Measurements from ENCODE around the gene FBXL20.
"Not testable (repeated sequence)": the region's sequence is repeated elsewhere in the genome, so short reads cannot be mapped to it uniquely, and the experiment has no call there.

The FBXL20 gene

DNA sequence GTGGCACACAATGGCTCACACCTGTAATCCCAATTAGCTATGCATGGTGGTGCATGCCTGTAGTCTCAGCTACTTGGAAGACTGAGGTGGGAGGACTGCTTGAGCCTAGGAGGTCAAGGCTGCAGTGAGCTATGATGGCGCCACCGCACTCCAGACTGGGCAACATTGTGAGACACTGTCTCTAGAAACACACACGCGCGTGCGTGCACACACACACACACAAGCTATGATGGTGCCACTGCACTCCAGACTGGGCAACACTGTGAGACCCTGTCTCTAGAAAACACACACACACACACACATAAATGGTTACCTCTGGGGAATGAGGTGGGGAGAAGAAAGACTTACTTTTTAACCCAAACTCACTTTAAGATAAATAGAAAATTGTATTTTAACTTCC, 16.4 kb downstream of the FBXL20 start:
- no peak for DNase-seq (ENCODE audit: low read depth in 2 of 2, low spot score in 1 of 2)

DNA sequence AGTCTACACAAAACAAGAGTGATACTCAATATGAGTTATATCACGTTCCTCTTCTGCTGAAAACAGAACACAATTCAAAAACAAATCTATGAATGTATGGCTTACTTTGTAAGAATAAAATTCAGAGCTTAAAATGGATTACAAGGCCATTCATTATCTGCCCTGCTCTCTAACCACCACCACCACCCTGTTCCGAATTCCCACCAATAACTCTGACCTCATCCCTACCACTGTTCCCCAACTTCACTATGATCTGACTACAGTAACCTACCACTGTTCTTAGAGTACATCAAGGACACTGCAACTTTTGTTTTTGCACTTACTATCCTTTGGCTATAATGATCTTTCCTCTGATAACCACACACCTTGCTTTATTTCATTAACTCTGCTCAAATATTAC, 21.3 kb downstream of the FBXL20 start:
- no peak for DNase-seq (ENCODE audit: low read depth in 2 of 2, low spot score in 1 of 2)

DNA sequence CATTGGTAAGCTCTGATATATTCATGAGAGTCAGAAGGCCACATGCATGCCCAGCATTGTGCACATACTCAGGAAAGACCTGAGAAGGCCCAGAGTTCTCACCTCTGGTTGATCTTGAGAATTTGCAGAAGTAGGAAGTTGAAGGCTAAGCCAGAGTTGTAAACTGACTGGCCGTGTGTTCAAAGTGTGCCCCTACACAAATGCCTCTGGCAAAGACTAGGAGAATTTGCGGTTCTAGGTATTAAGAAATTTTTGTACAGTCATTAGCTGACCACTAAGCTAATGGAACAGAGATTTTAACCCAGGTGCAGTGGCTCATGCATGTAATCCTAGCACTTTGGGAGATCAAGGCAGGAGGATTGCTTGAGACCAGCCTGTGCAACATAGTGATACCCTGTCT, 25.0 kb downstream of the FBXL20 start:
- no peak for DNase-seq (ENCODE audit: low read depth in 2 of 2, low spot score in 1 of 2)

DNA sequence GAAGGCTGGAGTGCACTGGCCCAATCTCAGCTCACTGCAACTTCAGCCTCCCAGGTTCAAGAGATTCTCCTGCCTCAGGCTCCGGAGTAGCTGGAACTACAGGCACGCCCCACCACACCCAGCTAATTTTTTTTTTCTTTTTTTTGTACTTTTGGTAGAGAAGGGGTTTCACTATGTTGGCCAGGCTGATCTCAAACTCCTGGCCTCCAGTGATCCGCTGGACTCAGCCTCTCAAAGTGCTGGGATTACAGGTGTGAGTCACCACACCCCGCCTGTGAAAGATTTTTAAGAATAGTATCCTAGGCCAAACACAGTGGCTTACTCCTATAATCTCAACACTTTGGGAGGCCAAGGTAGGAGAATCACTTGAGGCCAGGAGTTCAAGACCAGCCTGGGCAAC, 33.6 kb downstream of the FBXL20 start:
- not testable (repeated sequence) for DNase-seq (ENCODE audit: low read depth in 2 of 2, low spot score in 1 of 2)

DNA sequence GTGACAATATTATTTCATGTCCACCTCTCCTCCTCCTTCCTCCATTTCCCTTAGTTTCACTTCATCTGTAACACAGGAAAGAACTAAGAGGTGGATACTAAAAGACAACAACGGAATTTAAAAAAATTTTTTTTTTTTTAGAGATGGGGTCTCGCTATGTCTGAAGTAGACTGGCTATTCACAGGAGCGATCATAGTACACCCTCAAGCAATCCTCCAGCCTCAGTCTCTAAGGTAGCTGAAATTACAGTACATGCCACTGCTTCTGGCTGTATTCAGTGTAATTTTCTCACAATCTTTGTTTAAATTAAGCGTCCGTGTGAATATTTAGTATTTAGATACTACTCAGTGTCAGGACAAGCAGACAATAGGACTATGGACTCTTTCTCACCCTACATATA, 35.6 kb downstream of the FBXL20 start:
- no peak for DNase-seq (ENCODE audit: low read depth in 2 of 2, low spot score in 1 of 2)

DNA sequence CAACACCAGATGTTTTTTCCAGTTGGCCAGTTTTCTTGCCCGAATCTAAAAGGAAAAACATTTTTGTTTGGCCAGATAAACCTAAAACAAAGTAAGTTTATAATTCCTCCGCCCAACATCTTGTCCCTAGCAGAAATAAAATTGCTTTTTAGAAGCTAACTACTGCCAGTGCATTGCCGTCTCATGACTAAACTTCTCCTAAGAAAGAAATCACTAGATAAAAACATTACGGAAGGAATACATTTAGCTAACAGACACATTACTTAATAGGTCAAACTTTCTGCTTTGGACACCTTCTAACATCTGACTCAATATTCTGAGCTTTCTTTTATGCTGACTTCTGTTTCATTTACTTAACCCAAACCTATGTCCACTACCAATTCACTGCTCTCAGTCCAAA, 36.2 kb downstream of the FBXL20 start:
- no peak for DNase-seq (ENCODE audit: low read depth in 2 of 2, low spot score in 1 of 2)

DNA sequence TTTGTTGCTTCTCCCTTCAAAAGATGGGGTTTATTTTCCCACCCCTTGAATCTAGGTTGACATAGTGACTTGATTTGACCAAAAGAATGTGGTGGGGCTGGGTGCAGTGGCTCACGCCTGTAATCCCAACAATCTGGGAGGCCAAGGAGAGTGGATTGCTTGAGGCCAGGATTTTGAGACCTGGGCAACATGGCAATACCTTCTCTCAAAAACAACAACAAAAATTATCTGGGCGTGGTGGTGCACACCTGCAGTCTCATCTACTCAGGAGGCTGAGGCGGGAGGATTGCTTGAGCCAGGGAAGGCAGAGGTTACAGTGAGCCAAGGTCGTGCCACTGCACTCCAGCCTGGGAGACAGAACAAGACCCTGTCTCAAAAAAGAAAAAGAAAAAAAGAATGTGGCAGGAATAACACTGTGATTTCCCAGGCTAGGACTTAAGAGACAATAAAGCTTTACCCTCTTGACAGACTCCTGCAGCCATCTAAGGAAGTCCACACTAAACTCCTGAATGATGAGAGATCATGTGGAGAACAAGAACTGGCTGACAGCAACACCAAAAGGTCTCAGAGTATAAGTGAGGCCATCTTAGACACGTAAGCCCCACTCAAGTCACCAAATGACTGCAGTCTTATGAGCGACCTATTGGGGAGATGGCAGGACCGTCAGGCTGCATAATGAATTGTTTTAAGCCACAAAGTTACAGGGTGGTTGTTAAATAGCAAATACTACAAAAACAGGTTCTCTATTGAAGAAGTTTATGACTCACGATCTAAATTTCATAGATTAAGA, 37.0 kb downstream of the FBXL20 start:
- DNase-seq (ENCODE audit: low read depth in 2 of 2, low spot score in 1 of 2) = no peak

DNA sequence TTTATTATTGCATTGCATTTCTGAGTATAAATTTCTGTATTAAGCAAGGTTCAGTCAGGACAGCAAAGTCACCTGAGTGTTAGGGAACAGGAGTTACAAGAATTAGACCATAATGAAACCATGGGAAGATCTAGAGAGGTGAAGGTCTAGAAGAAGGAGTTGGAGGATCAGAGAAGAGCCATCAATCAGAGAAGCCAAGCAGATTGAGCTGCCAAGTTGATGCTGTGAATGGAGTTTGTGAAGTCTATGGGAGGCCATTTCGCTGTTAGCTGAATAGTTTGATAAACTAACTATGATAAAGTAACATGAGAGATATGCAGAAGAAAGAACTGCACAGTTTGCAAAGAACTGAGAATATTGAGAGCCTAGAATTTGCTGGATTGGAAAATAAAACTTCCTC, 40.4 kb downstream of the FBXL20 start:
- DNase-seq (ENCODE audit: low read depth in 2 of 2, low spot score in 1 of 2) = no peak

DNA sequence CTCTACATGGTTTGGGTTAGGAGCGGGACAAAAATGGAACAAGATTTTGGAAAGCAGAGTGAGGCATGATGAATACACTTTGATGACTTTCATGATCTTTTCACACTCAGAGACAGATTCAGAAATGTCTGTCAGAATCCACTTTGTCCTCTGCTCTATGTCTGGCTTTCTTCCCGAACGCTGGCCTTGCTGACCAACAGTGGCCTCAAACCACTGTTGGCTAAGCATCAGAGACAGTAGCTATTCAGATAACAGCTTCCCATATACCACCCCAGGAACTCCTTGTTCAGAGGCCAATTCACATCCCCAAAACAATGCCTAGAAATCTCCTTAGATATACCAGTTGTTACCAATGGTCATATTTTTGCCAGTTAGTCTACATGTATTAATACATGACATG, 40.9 kb downstream of the FBXL20 start:
- no peak for DNase-seq (ENCODE audit: low read depth in 2 of 2, low spot score in 1 of 2)

DNA sequence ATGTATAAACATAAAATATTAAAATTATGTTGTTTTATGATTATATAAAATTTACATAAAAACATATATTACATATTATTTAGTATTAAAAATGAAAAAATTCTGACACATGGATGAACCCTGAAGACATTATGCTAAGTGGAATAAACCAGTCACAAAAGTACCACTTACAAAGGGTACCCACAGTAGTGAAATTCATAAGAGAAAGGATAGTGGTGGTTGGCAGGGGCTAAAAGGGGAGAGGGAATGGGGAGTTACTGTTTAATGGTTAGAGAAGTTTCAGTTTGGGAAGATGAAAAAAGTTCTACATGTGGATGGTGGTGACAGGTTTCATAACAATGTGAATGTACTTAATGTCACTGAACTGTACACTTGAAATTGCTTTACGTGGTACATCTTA, 41.4 kb downstream of the FBXL20 start:
- no peak for DNase-seq (ENCODE audit: low read depth in 2 of 2, low spot score in 1 of 2)

DNA sequence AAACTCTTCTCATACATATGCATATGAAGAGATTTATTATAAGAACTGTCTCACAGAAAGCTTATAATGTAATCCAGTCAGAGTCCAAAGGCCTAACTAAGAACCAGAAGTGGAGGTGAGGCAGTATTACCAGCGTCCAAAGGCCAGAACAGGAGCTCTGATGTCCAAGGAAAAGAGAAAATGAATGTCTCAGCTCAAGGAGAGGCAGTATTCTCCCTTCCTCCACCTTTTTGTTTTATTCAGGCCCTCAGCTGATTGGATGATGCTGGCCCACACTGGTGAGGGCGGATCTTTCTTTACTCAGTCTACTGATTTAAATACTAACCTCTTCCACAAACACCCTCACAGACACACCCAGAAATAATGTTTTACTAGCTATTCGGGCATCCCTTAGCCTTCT, 43.4 kb downstream of the FBXL20 start:
- DNase-seq (ENCODE audit: low read depth in 2 of 2, low spot score in 1 of 2) = no peak

DNA sequence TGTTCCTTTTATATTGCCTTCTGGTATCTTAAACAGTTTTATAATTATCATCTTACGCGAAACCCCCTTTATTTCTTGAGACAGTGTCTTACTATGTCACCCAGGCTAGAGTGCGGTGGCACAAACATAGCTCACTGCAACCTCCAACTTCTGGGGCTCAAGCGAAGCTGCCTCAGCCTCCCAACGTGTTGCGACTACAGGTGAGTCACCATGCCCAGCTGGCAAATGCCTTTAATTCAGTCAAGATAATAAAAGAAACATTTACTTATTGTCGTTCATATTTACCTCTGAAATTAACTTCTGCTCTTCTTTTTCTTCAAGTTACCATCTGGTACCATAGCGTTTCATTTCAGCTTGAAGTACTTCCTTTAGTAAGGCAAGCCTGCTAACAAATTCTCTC, 43.9 kb downstream of the FBXL20 start:
- no peak for DNase-seq (ENCODE audit: low read depth in 2 of 2, low spot score in 1 of 2)

DNA sequence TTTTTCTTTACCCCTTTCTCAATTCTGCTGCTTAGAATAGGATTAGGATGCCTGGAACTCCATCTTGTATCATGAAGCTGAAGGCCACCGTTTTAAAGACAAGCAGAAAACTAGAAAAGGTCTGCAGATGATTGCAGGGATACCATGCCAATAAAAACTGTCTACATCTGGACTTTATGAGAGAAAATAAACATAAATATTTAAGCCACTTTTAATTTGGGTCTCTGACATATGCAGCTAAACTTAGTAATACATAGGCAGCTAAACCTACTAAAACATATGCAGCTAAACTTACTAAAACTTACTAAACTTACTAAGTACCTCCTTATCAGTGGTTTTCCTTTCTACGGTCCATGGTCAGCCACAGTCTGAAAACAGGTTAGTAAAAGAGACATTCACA, 48.4 kb downstream of the FBXL20 start:
- DNase-seq (ENCODE audit: low read depth in 2 of 2, low spot score in 1 of 2) = no peak

DNA sequence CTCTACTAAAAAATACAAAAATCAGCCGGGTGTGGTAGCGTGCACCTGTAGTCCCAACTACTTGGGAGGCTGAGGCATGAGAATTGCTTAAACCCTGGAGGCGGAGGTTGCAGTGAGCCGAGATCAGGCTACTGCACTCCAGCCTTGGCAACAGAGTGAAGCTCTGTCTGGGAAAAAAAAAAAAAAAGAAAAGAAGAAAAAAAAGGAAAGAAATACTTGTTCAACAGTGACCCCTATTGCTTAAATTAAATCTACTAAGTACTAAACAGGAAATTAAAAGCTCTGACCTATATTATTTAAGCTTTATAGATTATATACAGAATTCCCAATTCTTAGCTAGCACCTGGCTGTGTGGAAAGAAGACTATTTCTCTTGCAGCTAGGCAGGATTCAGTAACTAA, 48.9 kb downstream of the FBXL20 start:
- DNase-seq (ENCODE audit: low read depth in 2 of 2, low spot score in 1 of 2) = no peak

DNA sequence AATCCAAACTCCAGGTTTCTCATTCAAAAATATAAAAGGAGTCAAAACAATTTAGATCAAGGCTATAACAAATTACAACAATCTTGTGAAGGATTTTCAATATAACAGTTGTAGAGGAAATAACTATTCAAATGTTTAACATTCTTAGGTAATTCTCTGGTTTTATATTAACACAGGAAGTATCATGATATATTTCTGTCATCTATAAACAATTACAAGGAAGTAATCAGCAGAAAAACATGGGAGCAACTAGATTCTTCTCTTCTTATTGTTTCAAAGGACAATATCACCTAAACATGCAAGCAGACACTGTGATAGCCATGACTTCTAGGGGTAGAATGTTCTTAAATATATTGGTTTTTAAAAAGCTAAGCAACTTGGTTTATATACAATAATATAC, 49.9 kb downstream of the FBXL20 start:
- no peak for DNase-seq (ENCODE audit: low read depth in 2 of 2, low spot score in 1 of 2)

DNA sequence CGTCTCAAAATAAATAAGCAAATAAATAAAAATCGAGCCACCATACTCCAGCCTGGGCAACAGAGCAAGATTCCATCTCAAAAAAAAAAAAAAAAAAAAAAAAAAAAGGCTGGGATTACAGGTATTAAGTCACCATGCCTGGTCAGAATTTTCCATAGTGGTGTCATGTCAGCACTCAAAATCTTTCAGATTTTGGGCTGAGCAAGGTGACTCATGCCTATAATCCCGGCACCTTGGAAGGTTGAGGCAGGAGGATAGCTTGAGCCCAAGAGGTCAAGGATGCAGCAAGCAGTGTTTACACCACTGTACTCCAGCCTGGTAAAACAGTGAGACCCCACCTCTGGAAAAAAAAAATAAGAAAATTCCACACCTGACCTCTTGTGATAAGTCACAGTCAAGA, 52.2 kb downstream of the FBXL20 start:
- DNase-seq (ENCODE audit: low read depth in 2 of 2, low spot score in 1 of 2) = no peak

DNA sequence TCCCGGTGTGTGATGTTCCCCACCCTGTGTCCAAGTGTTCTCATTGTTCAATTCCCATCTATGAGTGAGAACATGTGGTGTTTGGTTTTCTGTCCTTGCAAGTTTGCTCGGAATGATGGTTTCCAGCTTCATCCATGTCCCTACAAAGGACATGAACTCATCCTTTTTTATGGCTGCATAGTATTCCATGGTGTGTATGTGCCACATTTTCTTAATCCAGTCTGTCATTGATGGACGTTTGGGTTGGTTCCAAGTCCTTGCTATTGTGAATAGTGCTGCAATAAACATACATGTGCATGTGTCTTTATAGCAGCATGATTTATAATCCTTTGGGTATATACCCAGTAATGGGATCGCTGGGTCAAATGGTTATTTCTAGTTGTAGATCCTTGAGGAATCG, 54.6 kb downstream of the FBXL20 start:
- DNase-seq (ENCODE audit: low read depth in 2 of 2, low spot score in 1 of 2) = not testable (repeated sequence)

DNA sequence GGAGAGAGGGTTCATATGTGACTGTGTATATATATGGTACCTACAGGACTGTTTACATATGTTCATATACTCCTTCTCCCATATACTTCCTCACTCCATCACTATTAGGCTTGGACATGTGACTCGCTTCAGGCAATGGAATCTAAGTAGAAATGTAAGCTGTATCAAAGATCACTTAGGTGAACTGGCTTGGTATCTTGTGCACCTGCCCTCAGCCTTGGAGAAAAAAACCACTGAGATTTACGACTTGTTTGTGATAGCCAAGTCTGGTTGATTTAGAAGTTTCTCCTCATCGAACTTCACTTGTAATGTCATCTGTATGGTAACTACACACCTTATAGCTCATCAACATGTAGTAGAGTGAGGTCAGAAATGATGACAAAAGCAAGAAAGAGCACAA, 59.9 kb downstream of the FBXL20 start:
- no peak for DNase-seq (ENCODE audit: low read depth in 2 of 2, low spot score in 1 of 2)

DNA sequence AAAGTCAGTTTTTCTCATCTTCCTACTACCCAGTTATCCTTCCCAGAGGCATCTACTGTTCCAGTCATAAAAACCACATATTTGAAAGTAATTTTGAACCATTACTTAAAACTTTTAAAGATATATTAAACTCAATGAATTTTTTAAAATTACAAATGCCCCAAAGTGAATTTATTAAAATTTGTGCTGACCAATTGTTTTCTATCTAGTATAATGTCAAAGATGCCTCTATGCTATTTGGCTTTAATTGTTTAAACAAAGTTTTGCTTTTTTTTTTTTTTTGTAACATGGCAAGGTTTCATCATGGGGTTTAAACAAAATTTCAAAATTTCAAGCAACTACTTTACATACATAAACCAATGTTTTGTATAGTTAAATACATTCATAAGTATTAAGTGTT, 60.7 kb downstream of the FBXL20 start:
- no peak for DNase-seq (ENCODE audit: low read depth in 2 of 2, low spot score in 1 of 2)

DNA sequence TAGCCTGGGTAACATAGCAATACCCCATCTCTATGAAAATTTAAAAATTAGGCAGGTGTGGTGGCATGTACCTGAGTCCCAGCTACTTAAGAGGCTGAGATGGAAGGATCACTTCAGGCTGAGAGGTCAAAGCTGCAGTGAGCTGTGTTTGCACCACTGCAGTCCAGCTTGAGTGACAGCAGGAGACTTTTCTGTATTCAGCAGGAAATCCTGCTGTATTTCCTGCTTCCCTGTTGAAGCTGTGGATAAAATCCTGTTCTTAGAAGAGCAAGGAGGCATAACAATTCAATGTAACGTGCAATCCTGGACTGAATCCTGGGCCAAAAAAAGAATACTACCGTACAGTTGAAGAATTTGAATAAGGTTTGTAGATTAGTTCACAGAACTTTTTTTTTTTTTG, 62.2 kb downstream of the FBXL20 start:
- no peak for DNase-seq (ENCODE audit: low read depth in 2 of 2, low spot score in 1 of 2)

DNA sequence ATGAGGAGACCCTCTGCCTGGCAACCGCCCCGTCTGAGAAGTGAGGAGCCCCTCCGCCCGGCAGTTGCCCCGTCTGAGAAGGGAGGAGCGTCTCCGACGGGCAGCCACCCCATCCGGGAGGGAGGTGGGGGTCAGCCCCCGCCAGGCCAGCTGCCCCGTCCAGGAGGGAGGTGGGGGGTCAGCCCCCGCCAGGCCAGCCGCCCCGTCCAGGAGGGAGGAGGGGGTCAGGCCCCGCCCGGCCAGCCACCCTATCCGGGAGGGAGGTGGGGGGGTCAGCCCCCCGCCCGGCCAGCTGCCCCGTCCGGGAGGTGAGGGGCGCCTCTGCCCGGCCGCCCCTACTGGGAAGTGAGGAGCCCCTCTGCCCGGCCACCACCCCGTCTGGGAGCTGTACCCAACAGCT, 63.8 kb downstream of the FBXL20 start:
- DNase-seq (ENCODE audit: low read depth in 2 of 2, low spot score in 1 of 2) = not testable (repeated sequence)

DNA sequence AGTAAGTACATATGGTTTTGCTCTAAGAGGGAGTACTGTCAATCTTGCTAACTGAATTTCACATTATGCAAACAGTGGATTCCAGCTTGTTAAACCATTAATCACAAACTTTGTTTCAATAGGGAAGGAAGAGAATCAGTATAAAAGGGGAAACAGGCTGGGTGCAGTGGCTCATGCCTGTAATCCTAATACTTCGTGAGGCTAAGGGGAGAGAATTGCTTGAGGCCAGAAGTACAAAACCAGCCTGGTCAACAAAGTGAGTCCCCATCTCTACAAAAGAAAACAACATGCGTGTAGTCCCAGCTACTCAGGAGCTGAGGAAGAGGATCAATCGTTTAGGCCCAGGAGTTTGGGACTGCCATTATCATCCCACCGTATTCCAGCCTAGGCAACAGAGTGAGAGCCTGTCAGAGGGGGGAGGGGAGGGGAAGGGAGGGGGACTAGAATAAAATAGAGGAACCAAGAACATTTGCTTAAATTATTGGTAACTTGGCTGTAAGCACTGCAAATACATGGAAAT, 65.7 kb downstream of the FBXL20 start:
- no peak for DNase-seq (ENCODE audit: low read depth in 2 of 2, low spot score in 1 of 2)

DNA sequence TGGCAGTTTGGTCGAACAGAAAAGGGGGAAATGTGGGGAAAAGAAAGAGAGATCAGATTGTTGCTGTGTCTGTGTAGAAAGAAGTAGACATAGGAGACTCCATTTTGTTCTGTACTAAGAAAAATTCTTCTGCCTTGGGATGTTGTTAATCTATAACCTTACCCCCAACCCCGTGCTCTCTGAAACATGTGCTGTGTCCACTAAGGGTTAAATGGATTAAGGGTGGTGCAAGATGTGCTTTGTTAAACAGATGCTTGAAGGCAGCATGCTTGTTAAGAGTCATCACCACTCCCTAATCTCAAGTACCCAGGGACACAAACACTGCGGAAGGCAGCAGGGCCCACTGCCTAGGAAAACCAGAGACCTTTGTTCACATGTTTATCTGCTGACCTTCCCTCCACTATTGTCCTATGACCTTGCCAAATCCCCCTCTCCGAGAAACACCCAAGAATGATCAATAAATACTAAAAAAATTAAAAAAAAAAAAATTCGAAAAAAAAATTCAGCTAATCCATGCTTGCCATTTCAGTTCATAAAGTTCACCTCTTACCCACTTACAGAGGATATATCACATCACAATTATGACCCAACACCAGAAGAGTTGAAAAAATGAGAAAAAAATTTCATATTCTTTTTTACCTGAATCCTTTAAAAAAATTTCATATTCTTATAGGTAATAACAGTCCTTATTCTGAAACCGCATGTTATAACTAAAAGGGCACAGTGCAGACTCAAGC, 67.2 kb downstream of the FBXL20 start:
- DNase-seq (ENCODE audit: low read depth in 2 of 2, low spot score in 1 of 2) = not testable (repeated sequence)

All from stimulated activated CD8-positive, alpha-beta memory T cell treated with anti-CD3 and anti-CD28 coated beads, Interleukin-4, amount 100 ng/mL, for 1 hour (primary cell).